Ishikawa (cell line): ENCODE results near the gene ZNF490.

Experiments used
- CEBPB ChIP-seq: IDR thresholded peaks from 2 replicates; pipeline ENCODE4 v1.6.1; 2012
- CREB1 ChIP-seq: IDR thresholded peaks from 2 replicates; pipeline ENCODE4 v1.6.1; 2012; ENCODE audit warnings: low read depth
- EGR1 ChIP-seq: IDR thresholded peaks from 2 replicates; pipeline ENCODE4 v1.6.1; 2012
- EP300 ChIP-seq: IDR thresholded peaks from 2 replicates; pipeline ENCODE4 v1.6.1; 2012; ENCODE audit warnings: borderline replicate concordance
- NFIC ChIP-seq: IDR thresholded peaks from 2 replicates; pipeline ENCODE4 v1.6.1; 2012
- RAD21 ChIP-seq: IDR thresholded peaks from 2 replicates; pipeline ENCODE4 v1.6.1; 2012; ENCODE audit warnings: low read depth
- TAF1 ChIP-seq: IDR thresholded peaks from 2 replicates; pipeline ENCODE4 v1.6.1; 2012; ENCODE audit warnings: low read depth, mild to moderate bottlenecking
- TEAD4 ChIP-seq: IDR thresholded peaks from 2 replicates; pipeline ENCODE4 v1.6.1; 2012
- YY1 ChIP-seq: IDR thresholded peaks from 2 replicates; pipeline ENCODE4 v1.6.1; 2012; ENCODE audit warnings: low read depth
- TF ChIP-seq, protein P1 (sequence below): IDR thresholded peaks from 2 replicates; pipeline ENCODE4 v1.6.1; 2012
- TF ChIP-seq, protein P2 (sequence below): IDR thresholded peaks from 2 replicates; pipeline ENCODE4 v1.6.1; 2012; ENCODE audit warnings: low read depth, mild to moderate bottlenecking

DNA sequence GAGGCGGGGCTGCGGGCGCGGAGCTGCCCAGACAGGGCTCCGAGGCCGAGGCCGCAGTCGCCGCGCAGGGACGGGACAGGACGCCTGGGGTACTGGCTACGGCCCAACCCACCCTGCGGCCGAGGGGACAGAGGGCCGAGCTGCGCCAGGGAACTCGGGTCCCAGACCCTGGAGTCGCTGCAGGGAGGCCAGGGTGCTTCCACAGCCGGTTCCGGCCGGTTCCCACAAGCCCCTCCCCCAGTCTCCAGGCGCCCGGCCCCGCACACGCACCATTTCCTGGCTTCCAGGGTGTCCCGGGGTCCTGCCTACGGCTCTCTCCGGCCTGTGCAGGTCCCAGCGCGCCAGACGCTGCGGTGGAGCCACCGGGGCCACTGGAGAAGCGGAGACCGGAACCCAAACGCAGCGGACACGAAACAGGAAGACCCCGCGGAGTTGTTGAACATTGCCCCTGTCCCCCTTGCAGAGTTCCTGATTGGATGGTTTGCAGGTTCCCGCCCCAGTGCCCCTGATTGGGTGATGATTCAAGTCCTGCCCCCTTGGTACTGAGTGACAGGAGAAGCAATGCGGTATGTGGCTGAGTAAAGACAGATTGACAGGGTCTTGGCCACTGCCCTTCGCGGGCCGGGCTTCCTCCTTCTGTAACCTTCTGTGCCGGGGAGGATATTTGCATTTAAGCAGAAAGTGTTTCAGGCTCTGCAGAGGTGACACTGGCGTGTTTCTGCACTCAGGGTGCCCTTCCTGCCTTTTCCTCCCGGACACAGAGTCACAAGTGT lies 59.4 kb downstream of the ZNF490 start, which contains the start of gene ZNF564:
- TF ChIP-seq EP300, result peak; percentile 10; the same call in 1 of the 2 replicates
- TF ChIP-seq RAD21, result no peak
- TF ChIP-seq CEBPB, result no peak
- peak; percentile 39; the same call in 1 of the 2 replicates for TF ChIP-seq YY1
- TF ChIP-seq, protein P1, sequence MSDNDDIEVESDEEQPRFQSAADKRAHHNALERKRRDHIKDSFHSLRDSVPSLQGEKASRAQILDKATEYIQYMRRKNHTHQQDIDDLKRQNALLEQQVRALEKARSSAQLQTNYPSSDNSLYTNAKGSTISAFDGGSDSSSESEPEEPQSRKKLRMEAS, result peak; percentile 17; the same call in 1 of the 2 replicates
- TF ChIP-seq, protein P2, sequence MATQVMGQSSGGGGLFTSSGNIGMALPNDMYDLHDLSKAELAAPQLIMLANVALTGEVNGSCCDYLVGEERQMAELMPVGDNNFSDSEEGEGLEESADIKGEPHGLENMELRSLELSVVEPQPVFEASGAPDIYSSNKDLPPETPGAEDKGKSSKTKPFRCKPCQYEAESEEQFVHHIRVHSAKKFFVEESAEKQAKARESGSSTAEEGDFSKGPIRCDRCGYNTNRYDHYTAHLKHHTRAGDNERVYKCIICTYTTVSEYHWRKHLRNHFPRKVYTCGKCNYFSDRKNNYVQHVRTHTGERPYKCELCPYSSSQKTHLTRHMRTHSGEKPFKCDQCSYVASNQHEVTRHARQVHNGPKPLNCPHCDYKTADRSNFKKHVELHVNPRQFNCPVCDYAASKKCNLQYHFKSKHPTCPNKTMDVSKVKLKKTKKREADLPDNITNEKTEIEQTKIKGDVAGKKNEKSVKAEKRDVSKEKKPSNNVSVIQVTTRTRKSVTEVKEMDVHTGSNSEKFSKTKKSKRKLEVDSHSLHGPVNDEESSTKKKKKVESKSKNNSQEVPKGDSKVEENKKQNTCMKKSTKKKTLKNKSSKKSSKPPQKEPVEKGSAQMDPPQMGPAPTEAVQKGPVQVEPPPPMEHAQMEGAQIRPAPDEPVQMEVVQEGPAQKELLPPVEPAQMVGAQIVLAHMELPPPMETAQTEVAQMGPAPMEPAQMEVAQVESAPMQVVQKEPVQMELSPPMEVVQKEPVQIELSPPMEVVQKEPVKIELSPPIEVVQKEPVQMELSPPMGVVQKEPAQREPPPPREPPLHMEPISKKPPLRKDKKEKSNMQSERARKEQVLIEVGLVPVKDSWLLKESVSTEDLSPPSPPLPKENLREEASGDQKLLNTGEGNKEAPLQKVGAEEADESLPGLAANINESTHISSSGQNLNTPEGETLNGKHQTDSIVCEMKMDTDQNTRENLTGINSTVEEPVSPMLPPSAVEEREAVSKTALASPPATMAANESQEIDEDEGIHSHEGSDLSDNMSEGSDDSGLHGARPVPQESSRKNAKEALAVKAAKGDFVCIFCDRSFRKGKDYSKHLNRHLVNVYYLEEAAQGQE, result no peak
- peak; percentile 73 for TF ChIP-seq TAF1
- TF ChIP-seq NFIC, result no peak
- TF ChIP-seq EGR1, result no peak
- TF ChIP-seq TEAD4, result 0 out of 2 replicates have a peak, but pooled peaks have one; percentile 4
- 0 out of 2 replicates have a peak, but pooled peaks have one; percentile 17 for TF ChIP-seq CREB1
